Retinal pigment epithelial cell (primary cell): ENCODE data around the gene HAUS1.
"Not testable (repeated sequence)": the region's sequence is repeated elsewhere in the genome, so short reads cannot be mapped to it uniquely, and the experiment has no call there.

Source experiments
- DNase-seq: peaks from one replicate; pipeline ENCODE4 v3.0.0-alpha.2; 2010; ENCODE audit warnings: low read depth
- H3K4me3 ChIP-seq: 2 replicates; pipeline ENCODE4 v1.5.1; 2011; ENCODE audit warnings: mild to moderate bottlenecking, low read length, control low read depth, moderate library complexity
- TF ChIP-seq, protein P1 (sequence below): conservative IDR thresholded peaks from 2 replicates; pipeline ENCODE4 v1.5.1; 2011; ENCODE audit warnings: low read depth, low read length, control low read depth, inconsistent platforms

Gene HAUS1

DNA sequence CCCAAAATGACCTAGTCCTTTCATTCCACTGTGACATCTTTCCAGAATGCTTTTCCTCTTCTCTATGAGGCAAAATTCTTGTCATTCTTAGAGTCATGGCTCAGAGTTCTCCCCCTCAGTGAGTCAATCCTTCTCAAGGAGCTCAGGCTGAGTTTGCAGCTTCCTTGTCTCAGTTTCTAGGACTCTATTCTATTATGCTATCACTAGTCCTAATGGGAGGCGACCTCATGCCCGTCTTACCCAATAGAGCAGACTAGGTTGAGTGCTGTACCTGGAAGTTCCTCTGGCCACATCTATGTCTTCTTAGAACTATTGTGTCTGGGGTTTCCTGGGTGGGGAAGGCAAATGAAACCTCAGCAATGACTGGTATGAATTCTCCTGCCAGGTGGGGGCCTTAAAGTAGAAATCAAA, 51.5 kb downstream of the HAUS1 start:
- DNase-seq, result peak; percentile 44
- no peak overlapping the region for H3K4me3 ChIP-seq
- TF ChIP-seq, protein P1, sequence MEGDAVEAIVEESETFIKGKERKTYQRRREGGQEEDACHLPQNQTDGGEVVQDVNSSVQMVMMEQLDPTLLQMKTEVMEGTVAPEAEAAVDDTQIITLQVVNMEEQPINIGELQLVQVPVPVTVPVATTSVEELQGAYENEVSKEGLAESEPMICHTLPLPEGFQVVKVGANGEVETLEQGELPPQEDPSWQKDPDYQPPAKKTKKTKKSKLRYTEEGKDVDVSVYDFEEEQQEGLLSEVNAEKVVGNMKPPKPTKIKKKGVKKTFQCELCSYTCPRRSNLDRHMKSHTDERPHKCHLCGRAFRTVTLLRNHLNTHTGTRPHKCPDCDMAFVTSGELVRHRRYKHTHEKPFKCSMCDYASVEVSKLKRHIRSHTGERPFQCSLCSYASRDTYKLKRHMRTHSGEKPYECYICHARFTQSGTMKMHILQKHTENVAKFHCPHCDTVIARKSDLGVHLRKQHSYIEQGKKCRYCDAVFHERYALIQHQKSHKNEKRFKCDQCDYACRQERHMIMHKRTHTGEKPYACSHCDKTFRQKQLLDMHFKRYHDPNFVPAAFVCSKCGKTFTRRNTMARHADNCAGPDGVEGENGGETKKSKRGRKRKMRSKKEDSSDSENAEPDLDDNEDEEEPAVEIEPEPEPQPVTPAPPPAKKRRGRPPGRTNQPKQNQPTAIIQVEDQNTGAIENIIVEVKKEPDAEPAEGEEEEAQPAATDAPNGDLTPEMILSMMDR, result no peak

DNA sequence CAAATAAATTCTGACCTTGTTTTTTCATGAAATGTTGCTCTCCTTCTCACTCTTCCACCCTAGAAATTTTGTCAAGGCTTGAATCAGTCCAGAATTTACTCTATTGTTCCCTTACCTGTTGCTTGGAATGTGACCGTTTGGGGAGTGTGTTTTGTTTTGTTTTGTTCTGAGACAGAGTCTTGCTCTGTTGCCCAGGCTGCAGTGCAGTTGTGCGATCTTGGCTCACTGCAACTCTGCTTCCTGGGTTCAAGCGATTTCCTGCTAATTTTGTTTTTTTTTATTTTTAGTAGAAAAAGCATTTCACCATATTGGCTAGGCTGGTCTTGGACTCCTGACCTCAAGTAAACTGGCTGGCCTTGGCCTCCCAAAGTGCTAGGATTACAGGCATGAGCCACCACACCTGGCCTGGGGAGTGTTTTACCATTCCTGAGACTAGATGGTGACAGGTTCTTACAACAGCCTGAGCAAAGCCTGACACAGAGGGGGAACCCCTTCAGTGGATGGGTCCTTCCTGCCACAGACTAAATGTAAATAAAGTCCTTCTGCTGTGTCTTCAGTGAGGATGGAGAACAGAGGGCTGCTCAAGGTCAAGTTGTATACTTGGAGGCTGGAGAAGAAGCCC, 52.0 kb downstream of the HAUS1 start:
- H3K4me3 ChIP-seq, result no peak overlapping the region
- no peak for DNase-seq
- TF ChIP-seq, protein P1, result no peak

DNA sequence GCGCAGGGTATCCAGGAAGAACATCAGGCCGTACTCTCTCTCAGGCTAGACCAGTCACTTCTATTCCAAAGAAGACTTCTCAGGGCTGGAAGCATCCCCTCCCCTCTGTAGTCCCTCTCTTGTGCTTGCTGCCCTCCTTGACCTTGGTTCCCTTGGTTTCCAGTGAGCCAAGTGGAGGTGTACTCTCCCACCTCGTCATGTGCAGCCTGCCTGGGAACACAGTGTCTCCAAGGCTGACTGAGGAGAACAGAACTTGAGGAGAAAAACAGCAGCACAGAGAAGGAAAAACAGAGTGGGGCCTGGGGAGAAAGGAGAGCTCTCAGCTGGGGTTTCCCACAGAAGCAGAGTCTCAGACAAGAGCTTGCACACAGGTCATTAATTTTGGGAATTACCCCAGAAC, 52.7 kb downstream of the HAUS1 start:
- TF ChIP-seq, protein P1, result no peak
- no peak for DNase-seq
- H3K4me3 ChIP-seq, result no peak overlapping the region

DNA sequence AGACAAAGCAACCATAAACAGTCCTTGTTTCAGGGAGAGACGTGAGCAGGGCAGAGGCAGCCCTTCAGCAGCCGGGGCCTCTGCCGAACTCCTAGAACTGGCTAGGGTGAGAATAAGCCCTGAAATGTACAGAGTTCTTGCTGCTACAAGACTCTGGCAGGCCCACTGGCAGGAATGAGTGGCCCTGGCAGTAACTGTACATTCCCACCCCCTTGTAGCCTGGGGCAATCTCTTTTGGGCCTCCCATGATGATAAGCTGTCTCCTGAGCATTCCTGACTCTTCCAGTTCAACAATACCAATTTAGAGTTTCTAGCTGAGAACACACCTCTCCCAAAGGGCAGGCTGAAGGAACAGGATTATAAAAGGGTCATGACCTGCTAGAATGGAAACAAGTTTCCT, 54.3 kb downstream of the HAUS1 start:
- DNase-seq, result no peak
- TF ChIP-seq, protein P1, result no peak
- no peak overlapping the region for H3K4me3 ChIP-seq

DNA sequence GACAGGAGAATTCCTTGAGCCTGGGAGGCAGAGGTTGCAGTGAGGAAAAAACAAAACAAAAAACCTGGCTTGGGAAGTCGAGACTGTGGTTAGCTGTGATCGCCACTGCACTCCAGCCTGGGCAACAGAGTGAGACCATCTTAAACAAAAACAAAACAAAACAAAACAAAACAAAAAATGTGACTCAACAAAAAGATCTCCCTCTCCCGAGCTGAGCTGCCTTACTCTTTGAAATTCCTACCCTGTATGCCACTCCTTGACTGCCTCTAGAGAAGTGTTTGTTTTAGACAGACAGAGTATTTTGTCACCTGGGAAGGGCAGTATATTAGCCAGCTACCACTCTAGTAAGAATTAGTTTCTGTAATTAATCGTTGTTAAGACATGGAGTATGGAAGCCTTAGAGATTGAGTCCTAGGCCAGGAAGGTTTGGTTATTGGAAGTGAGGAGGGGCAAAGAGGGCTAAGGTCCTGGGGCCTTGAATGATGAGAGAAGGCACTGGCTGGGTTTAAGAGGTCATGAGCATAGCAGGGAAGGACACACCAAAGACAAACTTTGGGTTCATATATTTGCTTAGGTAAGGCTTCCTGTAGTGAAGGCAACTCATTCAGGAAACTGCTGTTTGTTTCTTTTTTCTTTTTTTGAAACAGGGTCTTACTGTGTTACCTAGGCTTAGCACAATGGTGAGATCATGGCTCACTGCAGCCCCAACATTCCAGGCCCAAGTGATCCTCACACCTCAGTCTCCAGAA, 56.0 kb downstream of the HAUS1 start:
- H3K4me3 ChIP-seq, result no peak overlapping the region
- TF ChIP-seq, protein P1, result no peak
- no peak for DNase-seq

DNA sequence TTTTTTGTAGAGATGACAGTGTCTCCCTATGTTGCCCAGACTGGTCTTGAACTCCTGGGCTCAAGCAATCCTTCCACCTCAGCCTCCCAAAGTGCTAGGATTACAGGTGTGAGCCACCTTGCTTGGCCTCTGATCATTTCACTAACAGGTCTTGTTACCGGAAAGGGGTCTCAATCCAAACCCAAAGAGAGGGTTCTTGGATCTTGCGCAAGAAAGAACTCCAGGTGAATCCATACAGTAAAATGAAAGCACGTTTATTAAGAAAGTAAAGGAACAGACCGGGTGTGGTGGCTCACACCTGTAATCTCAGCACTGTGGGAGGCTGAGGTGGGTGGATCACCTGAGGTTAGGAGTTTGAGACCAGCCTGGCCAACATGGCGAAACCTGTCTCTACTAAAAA, 56.7 kb downstream of the HAUS1 start:
- DNase-seq, H3K4me3 ChIP-seq: not testable (repeated sequence)

DNA sequence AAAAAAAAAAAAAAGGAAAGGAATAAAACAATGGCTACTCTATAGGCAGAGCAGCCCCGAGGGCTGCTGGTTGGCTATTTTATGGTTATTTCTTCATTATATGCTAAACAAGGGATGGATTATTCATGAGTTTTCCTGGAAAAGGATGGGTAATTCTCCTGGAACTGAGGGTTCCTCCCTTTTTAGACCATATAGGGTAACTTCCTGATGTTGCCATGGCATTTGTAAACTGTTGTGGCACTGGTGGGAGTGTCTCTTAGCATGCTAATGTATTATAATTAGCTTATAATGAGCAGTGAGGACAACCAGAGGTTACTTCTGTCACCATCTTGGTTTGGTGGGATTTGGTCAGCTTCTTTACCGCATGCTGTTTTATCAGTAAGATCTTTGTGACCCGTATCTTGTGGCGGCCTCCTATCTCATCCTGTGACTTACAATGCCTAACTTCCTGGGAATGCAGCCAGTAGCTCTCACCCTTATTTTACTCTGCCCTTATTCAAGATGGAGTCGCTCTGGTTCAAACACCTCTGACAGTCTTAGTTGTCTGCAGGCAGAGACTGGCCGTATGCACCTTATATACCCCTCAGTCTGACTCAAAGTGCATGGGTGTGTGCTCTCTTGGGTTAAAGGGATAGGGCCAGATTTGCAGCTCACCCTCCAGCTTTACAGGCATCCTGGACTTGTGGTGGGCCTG, 57.7 kb downstream of the HAUS1 start:
- no peak for DNase-seq
- TF ChIP-seq, protein P1, result no peak
- H3K4me3 ChIP-seq, result no peak overlapping the region
